ENCODE results near the gene FAM193A. TPM values are rescaled to one million over a fixed set of nuclear protein-coding genes. Genes with fewer than 3 reads are reported as not detected.

The FAM193A gene
- total RNA-seq, 2 experiments from 2014 or later = 28.4 to 30.0 TPM

DNA sequence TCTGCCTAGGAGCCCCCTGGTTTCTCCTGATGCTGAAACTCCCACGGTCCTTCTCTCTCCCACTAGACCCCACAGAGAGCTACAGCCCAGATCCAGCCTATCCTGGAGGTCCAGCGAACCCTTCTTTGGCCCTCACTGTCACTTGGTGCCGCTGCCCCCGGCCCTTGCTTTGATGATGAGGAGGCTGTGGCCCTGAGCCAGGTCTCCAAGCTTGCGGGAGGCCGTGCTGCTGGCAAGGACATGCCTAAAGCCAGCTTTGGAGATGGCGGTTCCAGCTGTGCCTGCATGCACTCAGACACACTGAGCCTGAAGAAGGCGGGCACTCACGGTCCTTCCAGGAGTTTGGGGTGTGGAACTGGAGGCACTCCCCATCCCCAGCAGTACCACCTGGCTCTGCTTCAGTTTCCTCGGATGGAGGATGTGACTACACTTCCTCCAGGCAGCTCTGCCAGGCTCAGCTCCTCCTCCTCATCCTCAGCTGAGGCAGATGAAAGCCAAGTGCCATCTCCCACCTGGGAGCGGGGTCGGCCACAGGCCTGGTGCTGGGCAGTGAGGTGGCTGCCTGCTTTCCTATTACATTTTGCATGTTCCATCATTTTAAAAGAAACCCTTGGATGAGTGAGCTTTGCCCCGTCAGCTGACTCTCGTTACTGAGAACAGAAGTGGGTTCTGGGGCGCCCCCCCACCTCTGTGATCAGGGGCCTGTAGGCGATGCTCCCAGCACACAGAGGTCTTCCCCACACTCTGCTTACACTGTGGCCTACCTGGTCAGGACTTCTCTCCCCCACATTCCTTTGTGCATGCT is 210.6 kb downstream of the FAM193A start:
- Histone ChIP-seq H3K4me3 (ENCODE audit: low read length) (no peak overlapping the region), H3K9me3 (ENCODE audit: control insufficient read depth in 1 of 2, insufficient read depth in 1 of 2, low read length in 2 of 2) (no peaks in the 10 kb centered on the region), H3K27me3 (ENCODE audit: control insufficient read depth in 1 of 2, insufficient read depth in 2 of 2, low read length in 2 of 2) (no peaks in the 10 kb centered on the region), H3K36me3 (ENCODE audit: insufficient read depth, low read length) (peaks cover 64% of the 10 kb centered on the region), H3K27ac (ENCODE audit: low read depth in 1 of 2, low read length in 2 of 2) (peak overlapping the region; percentile 79 to 92), H3K4me1 (ENCODE audit: insufficient read depth, low read length) (peaks cover 33% of the 10 kb centered on the region)
- Mint-ChIP-seq H3K27me3 (no peaks in the 10 kb centered on the region), H3K9me3 (no peaks in the 10 kb centered on the region), H3K27ac (peak overlapping the region; percentile 91), H3K4me1 (ENCODE audit: low read depth) (peaks cover 21% of the 10 kb centered on the region), H3K36me3 (ENCODE audit: low read depth) (peaks cover 54% of the 10 kb centered on the region), H3K4me3 (peak overlapping the region; percentile 55)
- POLR2A ChIA-PET = no interaction called here
- DNase-seq (peak in 1 of 14 experiments; percentile 26), ATAC-seq (ENCODE audit: poor library complexity) (no peak)
- intact Hi-C loops (cut with DNase I, micrococcal nuclease) = no loop called here
- TF ChIP-seq, protein P1, sequence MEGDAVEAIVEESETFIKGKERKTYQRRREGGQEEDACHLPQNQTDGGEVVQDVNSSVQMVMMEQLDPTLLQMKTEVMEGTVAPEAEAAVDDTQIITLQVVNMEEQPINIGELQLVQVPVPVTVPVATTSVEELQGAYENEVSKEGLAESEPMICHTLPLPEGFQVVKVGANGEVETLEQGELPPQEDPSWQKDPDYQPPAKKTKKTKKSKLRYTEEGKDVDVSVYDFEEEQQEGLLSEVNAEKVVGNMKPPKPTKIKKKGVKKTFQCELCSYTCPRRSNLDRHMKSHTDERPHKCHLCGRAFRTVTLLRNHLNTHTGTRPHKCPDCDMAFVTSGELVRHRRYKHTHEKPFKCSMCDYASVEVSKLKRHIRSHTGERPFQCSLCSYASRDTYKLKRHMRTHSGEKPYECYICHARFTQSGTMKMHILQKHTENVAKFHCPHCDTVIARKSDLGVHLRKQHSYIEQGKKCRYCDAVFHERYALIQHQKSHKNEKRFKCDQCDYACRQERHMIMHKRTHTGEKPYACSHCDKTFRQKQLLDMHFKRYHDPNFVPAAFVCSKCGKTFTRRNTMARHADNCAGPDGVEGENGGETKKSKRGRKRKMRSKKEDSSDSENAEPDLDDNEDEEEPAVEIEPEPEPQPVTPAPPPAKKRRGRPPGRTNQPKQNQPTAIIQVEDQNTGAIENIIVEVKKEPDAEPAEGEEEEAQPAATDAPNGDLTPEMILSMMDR (IDR thresholded peaks at IDR 0.05) = no peak
- CTCF ChIA-PET = interaction anchor here (0.9 to 2.0 kb wide), 2 partner anchors 9 to 17 kb away, joined by 3 to 4 read pairs; no protein-coding TSS in a partner anchor

DNA sequence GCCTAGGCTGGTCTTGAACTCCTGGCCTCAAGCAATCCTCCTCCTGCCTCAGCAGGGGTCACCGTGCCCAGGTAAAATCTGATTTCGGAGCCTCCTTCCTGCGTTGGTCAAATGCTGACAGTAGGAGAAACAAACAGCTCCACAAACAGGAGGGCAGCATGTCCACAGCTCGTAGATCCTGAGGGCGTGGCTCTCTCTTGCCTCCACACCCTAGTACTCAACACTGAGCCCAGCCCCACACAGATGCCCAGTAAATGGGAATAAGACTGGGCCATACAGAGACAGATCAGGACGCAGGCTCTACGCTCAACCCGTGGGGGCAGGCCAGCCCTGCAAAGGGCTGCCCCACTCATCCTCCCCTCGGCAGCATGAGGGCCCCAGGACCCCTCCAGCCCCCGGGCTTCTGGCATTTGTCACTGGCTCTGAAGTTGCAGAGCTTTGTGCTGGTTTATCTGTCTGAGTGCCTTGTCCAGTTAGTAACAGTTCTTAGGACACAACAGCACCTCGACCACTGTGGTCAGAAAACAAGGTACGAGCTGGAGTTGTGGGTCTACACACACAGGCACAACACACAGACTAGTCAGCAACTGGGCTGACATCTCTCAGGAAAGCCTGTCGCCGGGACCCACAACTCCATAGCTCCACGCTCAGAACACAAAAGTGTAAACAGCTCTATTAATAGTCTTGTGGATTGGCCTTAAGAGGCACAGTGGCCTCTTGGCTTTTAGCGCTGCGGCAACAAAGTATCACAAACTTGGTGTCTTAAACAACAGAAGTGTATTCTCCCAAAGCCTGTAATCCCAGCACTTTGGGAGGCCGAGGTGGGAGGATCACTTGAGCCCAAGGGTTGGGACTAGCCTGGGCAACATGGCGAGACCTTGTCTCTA is 214.5 kb downstream of the FAM193A start:
- H3K27ac Mint-ChIP-seq = no peak overlapping the region
- no peak for ATAC-seq (ENCODE audit: poor library complexity)

DNA sequence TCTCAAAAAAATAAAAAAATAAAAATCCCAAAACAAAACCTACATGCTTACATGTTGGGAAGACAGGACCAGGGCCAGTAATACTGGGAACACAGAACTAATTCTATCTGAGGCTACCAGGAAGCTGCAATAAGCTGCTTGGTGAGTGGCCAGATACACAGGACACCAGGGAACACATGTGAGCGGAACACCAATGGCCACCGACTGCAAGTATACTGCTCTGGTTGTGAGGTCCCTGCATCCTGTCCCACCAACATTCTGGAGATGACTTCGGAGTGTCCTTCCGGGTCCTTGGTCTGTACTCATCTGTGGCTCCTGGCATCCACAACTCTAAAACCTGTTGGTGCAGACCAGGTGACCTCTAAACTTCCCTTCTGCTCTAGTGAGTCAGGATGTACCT is 217.0 kb downstream of the FAM193A start:
- intact Hi-C loops (cut with DNase I, micrococcal nuclease) = no loop called here

More for the DNA sequence above, 214.5 kb downstream of the FAM193A start:
- no peak for DNase-seq
- no peak overlapping the region for H3K27ac ChIP-seq (ENCODE audit: low read depth in 1 of 2, low read length in 2 of 2)
- no peak overlapping the region for H3K4me3 ChIP-seq (ENCODE audit: low read length)
- POLR2A ChIA-PET = no interaction called here
- Mint-ChIP-seq H3K27me3 (no peaks in the 10 kb centered on the region), H3K4me3 (no peak overlapping the region), H3K4me1 (ENCODE audit: low read depth) (peaks cover 41% of the 10 kb centered on the region), H3K9me3 (no peaks in the 10 kb centered on the region), H3K36me3 (ENCODE audit: low read depth) (peaks cover 18% of the 10 kb centered on the region)
- TF ChIP-seq, protein P1 (IDR thresholded peaks at IDR 0.05) = no peak
- peaks cover 37% of the 10 kb centered on the region for H3K36me3 ChIP-seq (ENCODE audit: insufficient read depth, low read length)
- H3K4me1 ChIP-seq (ENCODE audit: insufficient read depth, low read length) = peaks cover 46% of the 10 kb centered on the region
- no peaks in the 10 kb centered on the region for H3K9me3 ChIP-seq (ENCODE audit: control insufficient read depth in 1 of 2, insufficient read depth in 1 of 2, low read length in 2 of 2)
- intact Hi-C loops (cut with DNase I, micrococcal nuclease) = no loop called here
- CTCF ChIA-PET = interaction anchor here (0.6 kb wide), 1 partner anchor 142 kb away, joined by 3 read pairs; no protein-coding TSS in a partner anchor
- no peaks in the 10 kb centered on the region for H3K27me3 ChIP-seq (ENCODE audit: control insufficient read depth in 1 of 2, insufficient read depth in 2 of 2, low read length in 2 of 2)

More for the DNA sequence above, 217.0 kb downstream of the FAM193A start:
- H3K4me3 ChIP-seq (ENCODE audit: low read length) = no peak overlapping the region
- Mint-ChIP-seq H3K36me3 (ENCODE audit: low read depth) (no peaks in the 10 kb centered on the region), H3K9me3 (no peaks in the 10 kb centered on the region), H3K27ac (peak overlapping the region; percentile 49), H3K27me3 (no peaks in the 10 kb centered on the region), H3K4me1 (ENCODE audit: low read depth) (peaks cover 31% of the 10 kb centered on the region), H3K4me3 (peak overlapping the region; percentile 78)
- ChIA-PET CTCF (no interaction called here), POLR2A (interaction anchor here (0.6 kb wide), 1 partner anchor 210 kb away, joined by 4 read pairs; the partner anchor contains the start of genes GRK4 and NOP14)
- peaks cover 23% of the 10 kb centered on the region for H3K36me3 ChIP-seq (ENCODE audit: insufficient read depth, low read length)
- DNase-seq (no peak), ATAC-seq (ENCODE audit: poor library complexity) (no peak)
- H3K27ac ChIP-seq (ENCODE audit: low read depth in 1 of 2, low read length in 2 of 2) = no peak overlapping the region
- peaks cover 33% of the 10 kb centered on the region for H3K4me1 ChIP-seq (ENCODE audit: insufficient read depth, low read length)
- H3K9me3 ChIP-seq (ENCODE audit: control insufficient read depth in 1 of 2, insufficient read depth in 1 of 2, low read length in 2 of 2) = no peaks in the 10 kb centered on the region
- H3K27me3 ChIP-seq (ENCODE audit: control insufficient read depth in 1 of 2, insufficient read depth in 2 of 2, low read length in 2 of 2) = no peaks in the 10 kb centered on the region
- TF ChIP-seq, protein P1 (IDR thresholded peaks at IDR 0.05) = no peak

Measured in CD4-positive, alpha-beta T cell (primary cell).